IPS-18c (cell line): Measurements from ENCODE around the gene SLC3A2.
"Not testable (repeated sequence)": the region's sequence is repeated elsewhere in the genome, so short reads cannot be mapped to it uniquely, and the experiment has no call there.

Experiments
- H3K4me3 ChIP-seq: 2 replicates; pipeline ENCODE4 v1.7.0; 2013; ENCODE audit warnings: low read depth, mild to moderate bottlenecking, low read length, moderate library complexity; ENCODE audit not compliant: insufficient read depth
- H3K9me3 ChIP-seq: one replicate; pipeline ENCODE4 v1.6.1; 2013; ENCODE audit warnings: mild to moderate bottlenecking, low read length, moderate library complexity; ENCODE audit not compliant: control insufficient read depth, insufficient read depth

Gene SLC3A2

GRCh38 chr11:62933285-62933684, 52.6 kb downstream of the SLC3A2 start:
- Histone ChIP-seq H3K9me3 (peaks cover 6% of the 10 kb centered on the region), H3K4me3 (no peak overlapping the region)

GRCh38 chr11:62933750-62934495, 53.2 kb downstream of the SLC3A2 start:
- Histone ChIP-seq H3K9me3 (peaks cover 2% of the 10 kb centered on the region), H3K4me3 (no peak overlapping the region)

- no peak overlapping the region for H3K4me3 ChIP-seq
- H3K9me3 ChIP-seq = peaks cover 2% of the 10 kb centered on the region
Observed at GRCh38 chr11:62934496-62934785, 53.7 kb downstream of the SLC3A2 start.

GRCh38 chr11:62937528-62937927, 56.8 kb downstream of the SLC3A2 start:
- not testable (repeated sequence) for H3K4me3 ChIP-seq, H3K9me3 ChIP-seq
